Endothelial cell of umbilical vein (primary cell): ENCODE measurements around the gene TPM1. TPM values are rescaled to one million over a fixed set of nuclear protein-coding genes. Genes with fewer than 3 reads are reported as not detected.

ENCODE experiments used
- BruUV-seq: library from RNA; stranded (reverse); fragments of 400-500 nt; replicated peaks from 2 replicates; lab custom pipeline; 2021; lab: Mats Ljungman, UMichigan
- CTCF ChIA-PET: fragments of 300-600, 350-600 bp; sonication (Branson Sonifier 250); formaldehyde crosslinking; loops from one replicate; lab custom pipeline; 2021; ENCODE audit warnings: antibody characterized with exemption, inconsistent platforms; lab: Charles Lee
- POLR2A ChIA-PET: fragments of 300-600, 350-600 bp; sonication (Branson Sonifier 250); formaldehyde crosslinking; loops from one replicate; lab custom pipeline; 2021; ENCODE audit warnings: antibody characterized with exemption, inconsistent platforms; lab: Charles Lee
- DNase-seq: peaks from one replicate; pipeline ENCODE4 v3.0.0-alpha.2; 2011; ENCODE audit warnings: low read depth, low spot score
- FAIRE-seq: peaks from 2 replicates; lab custom pipeline; 2011; peaks lifted over from hg19 to GRCh38; lab: Jason Lieb, UNC
- H2AFZ ChIP-seq: 2 replicates; pipeline ENCODE4 v1.6.0; 2012; ENCODE audit warnings: low read depth, low read length, control low read depth, inconsistent platforms
- H3K27ac ChIP-seq: 2 replicates; pipeline ENCODE4 v1.5.1; 2011; ENCODE audit warnings: low read depth, mild to moderate bottlenecking, control low read depth, low read length, moderate library complexity; ENCODE audit not compliant: insufficient read depth
- H3K27me3 ChIP-seq, 2 experiments: 2 replicates each; pipeline versions ENCODE4 v1.6.0 to v1.6.1; 2011; ENCODE audit warnings: low read length in 2 of 2, mixed read lengths in 1 of 2; ENCODE audit not compliant: control insufficient read depth in 2 of 2, insufficient read depth in 2 of 2
- H3K36me3 ChIP-seq, 2 experiments: 2 replicates in 1 of 2; 3 replicates in 1 of 2; pipeline ENCODE4 v1.5.1; 2011; ENCODE audit warnings: low read length in 2 of 2, mild to moderate bottlenecking in 1 of 2, moderate library complexity in 1 of 2; ENCODE audit not compliant: control insufficient read depth in 2 of 2, insufficient read depth in 2 of 2; ENCODE audit errors: extremely low read depth in 1 of 2
- H3K4me1 ChIP-seq: 3 replicates; pipeline ENCODE4 v1.5.1; 2011; ENCODE audit warnings: mild to moderate bottlenecking, low read length; ENCODE audit not compliant: control insufficient read depth, insufficient read depth; ENCODE audit errors: extremely low read depth
- H3K4me2 ChIP-seq: 2 replicates; pipeline ENCODE4 v1.6.1; 2011; ENCODE audit warnings: low read length, control low read depth, mixed read lengths; ENCODE audit not compliant: insufficient read depth
- H3K4me3 ChIP-seq, 3 experiments: fragments of 200-600 bp in 1 of 3; sonication (generic), shearing (Covaris generic) in 1 of 3; replicated peaks in 1 of 3; 2 replicates each; pipeline ENCODE4 v1.5.1; 2011 to 2016; ENCODE audit warnings: control low read depth in 3 of 3, low read length in 3 of 3, mild to moderate bottlenecking in 2 of 3, inconsistent platforms in 1 of 3, low read depth in 1 of 3, moderate library complexity in 1 of 3; ENCODE audit not compliant: insufficient read depth in 1 of 3
- H3K79me2 ChIP-seq: 2 replicates; pipeline ENCODE4 v1.6.0; 2012; ENCODE audit warnings: low read length, inconsistent platforms; ENCODE audit not compliant: control insufficient read depth, insufficient read depth
- H3K9ac ChIP-seq: replicated peaks from 2 replicates; pipeline ENCODE3; 2011; ENCODE audit warnings: low read length, control low read depth; ENCODE audit not compliant: insufficient read depth; ENCODE audit errors: extremely low read depth
- H3K9me1 ChIP-seq: replicated peaks from 3 replicates; pipeline ENCODE4 v1.6.0; 2011; ENCODE audit warnings: mild to moderate bottlenecking, low read length; ENCODE audit not compliant: control insufficient read depth, insufficient read depth; ENCODE audit errors: extremely low read depth
- H3K9me3 ChIP-seq: replicated peaks from 2 replicates; pipeline ENCODE4 v1.5.1; 2012; ENCODE audit warnings: low read length, inconsistent platforms; ENCODE audit not compliant: control insufficient read depth, insufficient read depth
- H4K20me1 ChIP-seq: replicated peaks from 2 replicates; pipeline ENCODE3; 2011; ENCODE audit warnings: mild to moderate bottlenecking, low read length; ENCODE audit not compliant: control insufficient read depth, insufficient read depth; ENCODE audit errors: extremely low read depth
- EZH2 ChIP-seq: IDR thresholded peaks from 2 replicates; pipeline ENCODE4 v1.6.1; 2012; ENCODE audit warnings: borderline replicate concordance, low read depth, mild to moderate bottlenecking, moderate library complexity, low read length, inconsistent platforms; ENCODE audit not compliant: severe bottlenecking
- FOS ChIP-seq: IDR thresholded peaks from 2 replicates; pipeline ENCODE4 v1.6.1; 2011; ENCODE audit warnings: mild to moderate bottlenecking, low read length, moderate library complexity, borderline replicate concordance; ENCODE audit not compliant: insufficient read depth
- GATA2 ChIP-seq: IDR thresholded peaks from 2 replicates; pipeline ENCODE4 v1.7.0; 2011; ENCODE audit warnings: low read depth, mild to moderate bottlenecking, moderate library complexity, mixed read lengths, low read length; ENCODE audit not compliant: insufficient read length, insufficient read depth
- JUN ChIP-seq: IDR thresholded peaks from 2 replicates; pipeline ENCODE4 v1.6.1; 2011; ENCODE audit warnings: borderline replicate concordance, low read depth; ENCODE audit not compliant: insufficient read length, insufficient read depth
- MYC ChIP-seq: IDR thresholded peaks from one replicate; pipeline ENCODE4 v1.6.1; 2011; ENCODE audit warnings: mild to moderate bottlenecking, low read depth, low read length
- POLR2A ChIP-seq: IDR thresholded peaks from 2 replicates; pipeline ENCODE4 v1.6.1; 2012; ENCODE audit warnings: low read depth, mild to moderate bottlenecking, control low read depth, low read length
- POLR2AphosphoS5 ChIP-seq: IDR thresholded peaks from 2 replicates; pipeline ENCODE4 v1.6.1; 2012; ENCODE audit warnings: low read depth, mild to moderate bottlenecking, control low read depth, low read length, moderate library complexity; ENCODE audit not compliant: insufficient read depth
- dilution Hi-C: fragments of 300-500 bp; cut with MboI; formaldehyde crosslinking; loops from one replicate; pipeline ENCODE4 v1.15.0; 2019; ENCODE audit warnings: low sequenced_read_pairs; ENCODE audit not compliant: extremely low pct_ligation_motif_present
- intact Hi-C: fragments of 100-400 bp; cut with micrococcal nuclease; formaldehyde crosslinking; loops from one replicate; pipeline ENCODE4 v1.10.0; 2022
- polyA plus RNA-seq, 4 experiments: library from polyadenylated mRNA; depleted of rRNA in 3 of 4; stranded (reverse) in 3 of 4; unstranded in 1 of 4; fragments of >200 nt; gene quantifications; 2 replicates each; pipeline versions ENCODE4 v1.2.1 to v1.2.3, GENCODE V29; 2011 to 2012; ENCODE audit warnings: missing spikeins in 1 of 4
- total RNA-seq: library from RNA; stranded (reverse); gene quantifications from 2 replicates; pipeline ENCODE4 v1.2.3, GENCODE V29; 2021
- TF ChIP-seq, protein P1 (sequence below): IDR thresholded peaks from 2 replicates; pipeline ENCODE4 v1.6.1; 2011; ENCODE audit not compliant: insufficient read depth, insufficient read length
- TF ChIP-seq, protein P2 (sequence below), 2 donors: IDR thresholded peaks; 1 replicate in 1 of 2; 2 replicates in 1 of 2; pipeline ENCODE4 v1.5.1; 2011; ENCODE audit warnings: low read length in 2 of 2, mild to moderate bottlenecking in 2 of 2, moderate library complexity in 2 of 2, control low read depth in 1 of 2, inconsistent platforms in 1 of 2, low read depth in 1 of 2; ENCODE audit not compliant: insufficient read depth in 1 of 2; ENCODE audit errors: extremely low read depth in 1 of 2

Gene TPM1
- total and polyA plus RNA-seq, 2 donors (not counting 3 experiments of a cell fraction or from before 2014, with no cell fraction given), result 518 to 558 TPM

DNA sequence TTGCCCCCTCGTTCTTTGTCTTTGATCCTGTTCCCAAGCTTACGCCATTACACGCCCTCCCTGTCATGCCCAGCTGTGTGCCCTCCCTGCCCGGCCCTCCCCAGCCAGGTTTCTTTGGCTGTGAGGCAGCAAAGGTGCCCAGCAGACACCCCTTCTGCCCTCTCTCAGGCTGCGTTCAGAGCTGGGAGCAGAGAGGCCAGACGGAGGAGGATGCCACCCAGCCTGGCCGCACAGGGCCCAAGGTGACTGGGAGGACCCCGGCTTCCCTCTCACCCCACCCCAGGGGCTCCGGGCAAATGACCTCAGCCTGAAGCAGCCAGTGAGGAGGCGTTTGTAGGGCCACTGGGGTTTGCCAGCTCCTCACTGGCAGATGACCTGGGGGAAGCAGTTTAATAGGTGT is 48.3 kb downstream of the TPM1 start:
- no peak overlapping the region for H2AFZ ChIP-seq
- ChIA-PET CTCF (interaction anchor here (1.1 to 3.1 kb wide), 2 partner anchors 43 to 243 kb away, joined by 4 to 18 read pairs; no protein-coding TSS in a partner anchor), POLR2A (no interaction called here)
- H3K9ac ChIP-seq, result no peak overlapping the region
- H3K4me1 ChIP-seq, result peaks cover 8% of the 10 kb centered on the region
- no peak overlapping the region for H3K4me2 ChIP-seq
- H3K9me3 ChIP-seq, result no peaks in the 10 kb centered on the region
- H3K4me3 ChIP-seq, result no peak overlapping the region
- BruUV-seq, result no TSS peak
- intact Hi-C loops, result loop anchor here (10.0 kb wide), 1 partner anchor 696 kb away; the partner anchor contains the start of gene TLN2
- DNase-seq (no peak), FAIRE-seq (no peak)
- no peak overlapping the region for H3K27ac ChIP-seq
- dilution Hi-C loops, result no loop called here
- no peaks in the 10 kb centered on the region for H3K9me1 ChIP-seq
- TF ChIP-seq POLR2A (no peak), MYC (no peak), POLR2AphosphoS5 (no peak), FOS (no peak), EZH2 (no peak), GATA2 (no peak), JUN (no peak)
- TF ChIP-seq, protein P1, sequence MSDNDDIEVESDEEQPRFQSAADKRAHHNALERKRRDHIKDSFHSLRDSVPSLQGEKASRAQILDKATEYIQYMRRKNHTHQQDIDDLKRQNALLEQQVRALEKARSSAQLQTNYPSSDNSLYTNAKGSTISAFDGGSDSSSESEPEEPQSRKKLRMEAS, result no peak
- TF ChIP-seq, protein P2, sequence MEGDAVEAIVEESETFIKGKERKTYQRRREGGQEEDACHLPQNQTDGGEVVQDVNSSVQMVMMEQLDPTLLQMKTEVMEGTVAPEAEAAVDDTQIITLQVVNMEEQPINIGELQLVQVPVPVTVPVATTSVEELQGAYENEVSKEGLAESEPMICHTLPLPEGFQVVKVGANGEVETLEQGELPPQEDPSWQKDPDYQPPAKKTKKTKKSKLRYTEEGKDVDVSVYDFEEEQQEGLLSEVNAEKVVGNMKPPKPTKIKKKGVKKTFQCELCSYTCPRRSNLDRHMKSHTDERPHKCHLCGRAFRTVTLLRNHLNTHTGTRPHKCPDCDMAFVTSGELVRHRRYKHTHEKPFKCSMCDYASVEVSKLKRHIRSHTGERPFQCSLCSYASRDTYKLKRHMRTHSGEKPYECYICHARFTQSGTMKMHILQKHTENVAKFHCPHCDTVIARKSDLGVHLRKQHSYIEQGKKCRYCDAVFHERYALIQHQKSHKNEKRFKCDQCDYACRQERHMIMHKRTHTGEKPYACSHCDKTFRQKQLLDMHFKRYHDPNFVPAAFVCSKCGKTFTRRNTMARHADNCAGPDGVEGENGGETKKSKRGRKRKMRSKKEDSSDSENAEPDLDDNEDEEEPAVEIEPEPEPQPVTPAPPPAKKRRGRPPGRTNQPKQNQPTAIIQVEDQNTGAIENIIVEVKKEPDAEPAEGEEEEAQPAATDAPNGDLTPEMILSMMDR (IDR thresholded peaks at IDR 0.05; ENCODE audit: extremely low read depth in 1 of 2, insufficient read depth in 1 of 2, low read depth in 1 of 2, low read length in 2 of 2), result no peak
- no peaks in the 10 kb centered on the region for H3K79me2 ChIP-seq
- H3K36me3 ChIP-seq, result no peaks in the 10 kb centered on the region
- no peaks in the 10 kb centered on the region for H4K20me1 ChIP-seq
- H3K27me3 ChIP-seq, result no peaks in the 10 kb centered on the region
